Motor neuron (in vitro differentiated cells): ENCODE data around the gene SLC16A3. TPM values are rescaled to one million over a fixed set of nuclear protein-coding genes. Genes with fewer than 3 reads are reported as not detected.

Source experiments
- ATAC-seq, 8 experiments: fragments of 200-7000 bp; cut with Tn5 transposase; replicated peaks in 6 of 8; 2 replicates each; pipeline ENCODE4 v1.8.0; 2021; ENCODE audit warnings: mild to moderate bottlenecking in 8 of 8, moderate library complexity in 8 of 8
- H3K27ac ChIP-seq, 2 donors: fragments of 250-450 bp; sonication (Bioruptor Pico); 2 replicates each; pipeline ENCODE4 v1.9.0; 2021; ENCODE audit warnings: antibody characterized with exemption in 2 of 2, mild to moderate bottlenecking in 2 of 2, moderate library complexity in 1 of 2
- H3K4me1 ChIP-seq, 2 donors: fragments of 250-450 bp; sonication (Bioruptor Pico); replicated peaks in 1 of 2; 2 replicates each; pipeline ENCODE4 v1.6.1; 2021; ENCODE audit warnings: antibody characterized with exemption in 2 of 2, mild to moderate bottlenecking in 2 of 2, moderate library complexity in 1 of 2
- H3K4me3 ChIP-seq, 5 donors: fragments of 250-450 bp; sonication (Bioruptor Pico); 2 replicates each; pipeline ENCODE4 v1.9.0; 2021; ENCODE audit warnings: antibody characterized with exemption in 5 of 5, mild to moderate bottlenecking in 5 of 5, moderate library complexity in 4 of 5
- WGBS, 10 experiments: fragments of 450-650 bp; shearing (Covaris generic); methylation state at CpG; one replicate each; pipeline ENCODE4 v1.0.0; 2022; 5-methylcytosine and 5-hydroxymethylcytosine counted together
- in situ Hi-C, 9 experiments: fragments of 400-800 bp; cut with MboI; loops; one replicate each; pipeline ENCODE4 v1.15.0; 2021; ENCODE audit warnings: low sequenced_read_pairs in 9 of 9, low pct_unique_long_range_greater_than_20kb in 2 of 9; ENCODE audit not compliant: unreplicated experiment in 9 of 9
- total RNA-seq, 8 experiments: library from RNA; unstranded; fragments of 300-600 nt; gene quantifications; 2 replicates each; pipeline versions ENCODE4 v1.2.3 to v1.2.4, GENCODE V29; 2022

SLC16A3 gene
- total RNA-seq, 8 experiments from 2014 or later, result 7.6 to 117 (median 16.2) TPM

- ATAC-seq, result peak; percentile 80 to 93 (median 90)
- peaks cover 16 to 26% of the 10 kb centered on the region in 2 donors for H3K4me1 ChIP-seq
- in situ Hi-C loops, result no loop called here
- 3 to 93% (median 68%) methylated on average over 1 to 7 of the region's 21 CpGs; no CpG with 5 or more reads in 4 of the 10 experiments for WGBS, 10 experiments
- no peak overlapping the region for H3K4me3 ChIP-seq
- H3K27ac ChIP-seq, result no peak overlapping the region
Observed at GRCh38 chr17:82267575-82268379, 38.9 kb downstream of the SLC16A3 start.

GRCh38 chr17:82269138-82269881, 40.5 kb downstream of the SLC16A3 start:
- ATAC-seq, result no peak
- Histone ChIP-seq H3K4me3 (no peak overlapping the region), H3K4me1 (peaks cover 22 to 33% of the 10 kb centered on the region in 2 donors), H3K27ac (no peak overlapping the region)
- 0 to 100% (median 76%) methylated on average over 1 to 6 of the region's 10 CpGs; no CpG with 5 or more reads in 3 of the 10 experiments for WGBS, 10 experiments
- in situ Hi-C loops, result no loop called here

GRCh38 chr17:82269882-82270500, 41.1 kb downstream of the SLC16A3 start:
- Histone ChIP-seq H3K27ac (no peak overlapping the region), H3K4me1 (peaks cover 28 to 36% of the 10 kb centered on the region in 2 donors), H3K4me3 (no peak overlapping the region)
- ATAC-seq, result no peak
- in situ Hi-C loops, result no loop called here
- WGBS, 10 experiments, result 47 to 95% (median 66%) methylated on average over 2 to 9 of the region's 13 CpGs; no CpG with 5 or more reads in 4 of the 10 experiments

DNA sequence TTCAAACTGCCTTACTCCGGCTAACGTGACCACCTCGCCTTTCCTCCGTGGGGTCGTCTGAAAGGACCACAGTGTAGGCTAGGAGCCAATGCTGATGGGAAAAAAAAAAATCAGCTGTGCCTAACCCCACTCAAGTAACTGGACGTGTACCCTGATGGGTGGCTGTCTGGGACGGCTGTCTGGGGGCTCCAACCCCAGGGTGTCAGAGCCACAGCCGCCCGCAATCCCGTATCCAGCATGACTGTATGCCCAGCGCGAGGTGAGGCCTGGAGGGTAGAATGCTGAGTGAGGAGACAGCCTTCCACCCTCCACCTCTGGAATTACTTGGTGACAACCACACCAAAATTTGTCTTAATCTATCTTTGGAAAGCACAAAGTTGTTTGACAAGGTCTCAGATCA, 41.8 kb downstream of the SLC16A3 start:
- in situ Hi-C loops, result no loop called here
- Histone ChIP-seq H3K27ac (no peak overlapping the region), H3K4me1 (peaks cover 28 to 36% of the 10 kb centered on the region in 2 donors), H3K4me3 (no peak overlapping the region)
- no peak for ATAC-seq
- WGBS, 10 experiments, result 80 to 100% (median 99%) methylated on average over 2 to 6 of the region's 12 CpGs; no CpG with 5 or more reads in 6 of the 10 experiments

GRCh38 chr17:82271401-82271800, 42.6 kb downstream of the SLC16A3 start:
- ATAC-seq, result no peak
- Histone ChIP-seq H3K4me3 (peak overlapping the region in 1 of 5 donors; percentile 97), H3K4me1 (peaks cover 28 to 36% of the 10 kb centered on the region in 2 donors), H3K27ac (no peak overlapping the region)
- 90 to 100% (median 96%) methylated on average over 1 to 5 of the region's 6 CpGs; no CpG with 5 or more reads in 3 of the 10 experiments for WGBS, 10 experiments
- in situ Hi-C loops, result no loop called here

GRCh38 chr17:82272495-82273326, 43.9 kb downstream of the SLC16A3 start:
- ATAC-seq, result peak; percentile 16 to 46 (median 36)
- WGBS, 10 experiments, result 0 to 13% (median 4%) methylated on average over 1 to 14 of the region's 57 CpGs; no CpG with 5 or more reads in 6 of the 10 experiments
- in situ Hi-C loops, result no loop called here
- peak overlapping the region; percentile 95 to 99 for H3K27ac ChIP-seq
- H3K4me1 ChIP-seq, result peaks cover 28 to 34% of the 10 kb centered on the region in 2 donors
- peak overlapping the region; percentile 81 to 100 (median 97) for H3K4me3 ChIP-seq

GRCh38 chr17:82273327-82274133, 44.7 kb downstream of the SLC16A3 start, which contains the start of gene CSNK1D:
Gene CSNK1D, minus strand, starts transcription at chr17:82273700. Its CDS starts 319 bp downstream, at chr17:82273381.
- WGBS, 10 experiments, result 0 to 29% methylated on average over 1 to 5 of the region's 80 CpGs; no CpG with 5 or more reads in 8 of the 10 experiments
- peak within 1 kb of the TSS; percentile 95 to 99 for H3K27ac ChIP-seq
- H3K4me1 ChIP-seq, result peaks cover 28 to 32% of the 10 kb centered on the region in 2 donors
- in situ Hi-C loops, result no loop called here
- peak; percentile 79 to 90 (median 85) for ATAC-seq
- peak within 1 kb of the TSS; percentile 81 to 100 (median 97) for H3K4me3 ChIP-seq

DNA sequence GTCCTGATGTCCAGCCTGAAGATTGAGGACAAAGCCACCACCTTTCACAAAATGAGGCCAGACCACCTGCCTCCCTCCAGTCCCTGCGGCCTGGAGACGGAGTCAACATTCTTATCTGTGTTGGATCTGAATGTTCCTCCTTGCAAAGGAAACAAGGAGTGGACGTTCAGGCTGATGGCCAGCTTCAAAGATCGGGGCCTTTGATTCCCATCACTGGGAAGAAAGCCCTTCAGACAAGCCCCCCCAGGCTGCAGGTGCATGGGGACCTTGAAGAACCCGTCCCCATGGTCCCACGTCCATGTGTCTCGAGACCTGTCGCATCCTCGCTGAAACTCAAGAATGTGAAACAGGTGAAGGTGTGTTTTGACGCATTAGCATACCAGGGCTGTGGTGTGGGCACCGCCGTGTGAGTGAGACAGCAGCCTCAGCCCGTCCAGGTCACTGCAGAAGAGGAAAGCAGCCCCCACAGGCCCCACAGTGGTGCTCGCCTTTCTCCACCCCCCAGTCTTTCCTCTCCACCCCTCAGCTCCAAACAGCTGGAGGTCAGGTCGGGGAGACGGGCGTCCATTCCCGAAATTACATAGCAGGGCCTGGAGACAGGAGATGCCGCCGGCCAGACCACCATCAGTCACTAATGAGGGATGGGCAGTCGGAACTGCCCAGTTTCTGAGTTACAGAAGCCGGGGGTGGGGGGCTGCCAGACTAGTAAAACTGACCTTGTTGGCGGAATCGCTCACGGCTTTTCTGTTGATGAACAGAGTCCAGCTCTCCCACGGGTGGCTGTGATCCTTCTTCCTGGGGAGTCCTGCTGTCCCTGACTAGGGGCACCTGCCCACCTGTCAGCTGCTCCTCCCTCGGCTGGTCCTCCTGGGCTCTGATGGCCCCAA, 45.5 kb downstream of the SLC16A3 start:
- Histone ChIP-seq H3K27ac (no peak overlapping the region), H3K4me1 (peaks cover 28 to 32% of the 10 kb centered on the region in 2 donors), H3K4me3 (peak overlapping the region; percentile 81 to 100 (median 97))
- 17 to 90% (median 62%) methylated on average over 1 to 9 of the region's 27 CpGs; no CpG with 5 or more reads in 4 of the 10 experiments for WGBS, 10 experiments
- in situ Hi-C loops, result no loop called here
- no peak for ATAC-seq

GRCh38 chr17:82275326-82275725, 46.5 kb downstream of the SLC16A3 start:
- Histone ChIP-seq H3K27ac (no peak overlapping the region), H3K4me1 (peaks cover 24% of the 10 kb centered on the region in 2 donors), H3K4me3 (no peak overlapping the region)
- 40 to 93% (median 77%) methylated on average over 1 to 6 of the region's 14 CpGs; no CpG with 5 or more reads in 5 of the 10 experiments for WGBS, 10 experiments
- in situ Hi-C loops, result no loop called here
- ATAC-seq, result no peak

DNA sequence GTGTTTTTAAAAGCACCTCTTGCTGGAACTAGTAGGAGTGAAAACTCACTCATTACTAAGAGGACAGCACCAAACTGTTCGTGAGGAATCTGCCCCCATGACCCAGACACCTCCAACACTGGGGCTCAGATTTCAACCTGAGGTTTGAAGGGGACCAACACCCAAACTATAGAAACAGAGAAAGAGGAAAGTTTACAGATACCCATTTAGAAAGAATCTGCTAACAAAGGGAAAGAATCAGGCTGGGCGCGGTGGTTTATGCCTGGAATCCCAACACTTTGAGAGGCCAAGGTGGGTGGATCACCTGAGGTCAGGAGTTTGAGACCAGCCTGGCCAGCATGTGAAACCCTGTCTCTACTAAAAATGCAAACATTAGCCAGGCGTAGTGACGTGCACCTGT, 48.1 kb downstream of the SLC16A3 start:
- H3K4me3 ChIP-seq, result no peak overlapping the region
- WGBS, 10 experiments, result 67 to 100% (median 82%) methylated on average over 1 to 4 of the region's 5 CpGs; no CpG with 5 or more reads in 3 of the 10 experiments
- ATAC-seq, result no peak
- H3K4me1 ChIP-seq, result peaks cover 17 to 18% of the 10 kb centered on the region in 2 donors
- in situ Hi-C loops, result no loop called here
- no peak overlapping the region for H3K27ac ChIP-seq

GRCh38 chr17:82277851-82278250, 49.0 kb downstream of the SLC16A3 start:
- H3K4me1 ChIP-seq, result peaks cover 12 to 15% of the 10 kb centered on the region in 2 donors
- in situ Hi-C loops, result no loop called here
- ATAC-seq, result no peak
- WGBS, 10 experiments, result 48 to 93% (median 81%) methylated on average over 1 to 5 of the region's 12 CpGs; no CpG with 5 or more reads in 4 of the 10 experiments
- H3K27ac ChIP-seq, result no peak overlapping the region
- no peak overlapping the region for H3K4me3 ChIP-seq
